A549 treated with Hydrocortisone at 1 μM for 4 hours (cell line): ENCODE results near the gene EIF2A. TPM values are rescaled to one million over a fixed set of nuclear protein-coding genes. Genes with fewer than 3 reads are reported as not detected.

ENCODE experiments used
- total RNA-seq: library from RNA; stranded (reverse); fragments of 200-300 nt; extraction: Qiagen RNA extraction; gene quantifications from 5 replicates; pipeline ENCODE4 v1.2.3, GENCODE V29; 2022

The EIF2A gene
- total RNA-seq = 66.7 to 87.8 TPM (median 69.0 TPM) in 5 replicates

GRCh38 chr3:150546226-150547044 lies at the start of gene EIF2A, which contains the start of gene SERP1:
Gene EIF2A, plus strand, starts transcription at chr3:150546787. Its CDS starts 16 bp downstream, at chr3:150546803.
Gene SERP1, minus strand, starts transcription at chr3:150546496. Its CDS starts 361 bp downstream, at chr3:150546135.

DNA sequence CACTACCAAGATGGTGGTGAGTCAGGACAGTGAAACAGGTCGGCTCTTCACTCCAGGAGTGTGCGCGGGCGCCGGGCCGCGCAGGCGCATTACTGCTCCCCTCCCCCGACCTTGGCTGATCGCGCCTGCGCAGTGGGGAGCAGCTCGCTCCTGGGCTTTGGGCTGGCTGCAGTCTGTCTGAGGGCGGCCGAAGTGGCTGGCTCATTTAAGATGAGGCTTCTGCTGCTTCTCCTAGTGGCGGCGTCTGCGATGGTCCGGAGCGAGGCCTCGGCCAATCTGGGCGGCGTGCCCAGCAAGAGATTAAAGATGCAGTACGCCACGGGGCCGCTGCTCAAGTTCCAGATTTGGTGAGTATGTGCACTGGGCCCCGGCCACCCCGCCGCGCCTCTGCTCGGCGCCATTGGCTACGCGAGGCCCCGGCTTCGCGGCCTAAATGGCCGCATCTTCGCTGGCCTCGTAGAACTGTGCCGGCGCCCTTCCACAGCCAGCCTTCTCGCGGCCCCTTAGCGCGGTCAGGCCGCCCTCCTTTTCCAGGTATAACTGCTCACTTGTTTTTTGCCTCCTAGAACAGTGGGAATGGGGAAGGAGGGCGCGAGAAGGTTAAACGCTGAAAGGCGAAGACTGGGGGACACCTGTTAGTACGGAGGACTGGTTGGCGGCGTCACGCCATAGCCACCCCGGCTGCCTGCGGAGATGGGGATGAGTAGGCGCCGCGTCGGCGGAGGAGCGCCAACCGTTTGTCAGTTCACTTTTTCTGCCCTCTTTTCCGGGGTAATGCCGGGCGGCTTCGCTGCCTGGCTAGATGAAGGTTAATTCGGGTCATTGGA lies 56.8 kb downstream of the EIF2A start, which contains the start of gene SELENOT:
Gene SELENOT, plus strand, starts transcription at position 169 of the 827 bp plus-strand sequence. Its CDS starts 42 bp downstream, at position 211.

Other genes starting within 250 kb of the EIF2A start
- gene TSC22D2, start 138.5 kb upstream of the EIF2A start, total RNA-seq = 16.0 to 21.2 TPM (median 17.8 TPM) in 5 replicates
- gene SERP1, start 291 bp upstream of the EIF2A start, total RNA-seq = 50.5 to 103 TPM (median 94.7 TPM) in 5 replicates
- 94.4 to 112 TPM (median 110 TPM) in 5 replicates for gene SELENOT, start 56.5 kb downstream of the EIF2A start, total RNA-seq
- gene ERICH6, start 157.1 kb downstream of the EIF2A start, total RNA-seq = 0.07 TPM in 1 of 5 replicates, not detected in the others
- 12.8 to 18.9 TPM (median 17.8 TPM) in 5 replicates for gene SIAH2, start 216.4 kb downstream of the EIF2A start, total RNA-seq